Prostate gland (tissue), 2 donors: ENCODE results near the gene THSD4.

ENCODE experiments used
- CTCF ChIP-seq, 4 experiments: fragments of 200-600 bp in 2 of 4; fragments of 450-650 bp in 2 of 4; sonication (generic) in 2 of 4; IDR thresholded peaks; 1 replicate in 3 of 4; 2 replicates in 1 of 4; pipeline ENCODE4 v1.5.1; 2016 to 2019; ENCODE audit warnings: antibody characterized with exemption in 4 of 4, mild to moderate bottlenecking in 2 of 4, moderate library complexity in 2 of 4
- POLR2AphosphoS5 ChIP-seq: sonication (generic); formaldehyde crosslinking; IDR thresholded peaks from one replicate; pipeline ENCODE4 v1.6.1; 2017; ENCODE audit warnings: antibody characterized with exemption

GRCh38 chr15:71352765-71353164 is 237.5 kb downstream of the THSD4 start:
- TF ChIP-seq CTCF (IDR thresholded peaks at IDR 0.05) (no peak), POLR2AphosphoS5 (no peak)
